HCT116 (cell line): Measurements from ENCODE around the gene FRMD4A. TPM values are rescaled to one million over a fixed set of nuclear protein-coding genes. Genes with fewer than 3 reads are reported as not detected.

Experiments
- ATAC-seq: fragments of 200-7000 bp; cut with Tn5 transposase; 2 replicates; pipeline ENCODE4 v1.9.1; 2020; ENCODE audit warnings: mild to moderate bottlenecking, moderate library complexity
- BruUV-seq: library from RNA; stranded (reverse); fragments of 400-500 nt; replicated peaks from 2 replicates; lab custom pipeline; 2021; lab: Mats Ljungman, UMichigan
- CTCF ChIA-PET: fragments of 300-600 bp; sonication (Branson Sonifier 250); formaldehyde crosslinking; loops from one replicate; lab custom pipeline; 2021; ENCODE audit warnings: antibody characterized with exemption; lab: Charles Lee
- POLR2A ChIA-PET: fragments of 300-600, 350-600 bp; sonication (Branson Sonifier 250); formaldehyde crosslinking; loops from one replicate; lab custom pipeline; 2021; ENCODE audit warnings: antibody characterized with exemption; lab: Charles Lee
- RAD21 ChIA-PET, 2 experiments: fragments of 300-600 bp; sonication (Branson Sonifier 250); formaldehyde crosslinking; loops; one replicate each; lab custom pipeline; 2023; ENCODE audit warnings: low total read pairs in 2 of 2; ENCODE audit not compliant: uncharacterized antibody in 2 of 2, unreplicated experiment in 2 of 2, low non-redundant PET in 1 of 2; lab: Charles Lee
- DNase-seq: peaks from one replicate; pipeline ENCODE4 v3.0.0-alpha.2; 2010; ENCODE audit warnings: low read depth, low spot score
- H2AFZ ChIP-seq: fragments of 200-600 bp; shearing (Covaris generic), sonication (generic); 2 replicates; pipeline ENCODE4 v1.6.1; 2017; ENCODE audit warnings: low read depth, mixed run types, mixed read lengths, antibody characterized with exemption, low read length; ENCODE audit not compliant: poor library complexity, severe bottlenecking
- H3K27ac ChIP-seq: 2 replicates; pipeline ENCODE4 v1.5.1; 2012; ENCODE audit warnings: low read depth, low read length
- H3K27me3 ChIP-seq: fragments of 200-600 bp; sonication (generic); 2 replicates; pipeline ENCODE4 v1.6.1; 2016; ENCODE audit warnings: mixed run types, low read length, mixed read lengths; ENCODE audit not compliant: insufficient read depth
- H3K36me3 ChIP-seq, 2 experiments: fragments of 200-500 bp in 1 of 2; fragments of 200-600 bp in 1 of 2; sonication (Bioruptor generic) in 1 of 2; sonication (generic) in 1 of 2; 2 replicates each; pipeline versions ENCODE4 v1.5.1 to v1.6.1; 2014 to 2016; ENCODE audit warnings: low read length in 2 of 2, inconsistent platforms in 1 of 2, mixed read lengths in 1 of 2, mixed run types in 1 of 2; ENCODE audit not compliant: insufficient read depth in 2 of 2, control insufficient read depth in 1 of 2
- H3K4me1 ChIP-seq, 2 experiments: fragments of 200-600 bp in 1 of 2; sonication (generic) in 1 of 2; 2 replicates each; pipeline versions ENCODE4 v1.5.1 to v1.6.1; 2012 to 2017; ENCODE audit warnings: low read length in 2 of 2, inconsistent platforms in 1 of 2, mild to moderate bottlenecking in 1 of 2, mixed read lengths in 1 of 2, mixed run types in 1 of 2, moderate library complexity in 1 of 2; ENCODE audit not compliant: insufficient read depth in 2 of 2, control insufficient read depth in 1 of 2
- H3K4me2 ChIP-seq: fragments of 200-600 bp; sonication (generic); 2 replicates; pipeline ENCODE4 v1.6.1; 2017; ENCODE audit warnings: mixed run types, low read length, mixed read lengths
- H3K4me3 ChIP-seq, 2 experiments: fragments of 200-600 bp in 1 of 2; sonication (generic) in 1 of 2; replicated peaks in 1 of 2; 2 replicates each; pipeline ENCODE4 v1.5.1; 2011 to 2016; ENCODE audit warnings: low read length in 2 of 2, control low read depth in 1 of 2, low read depth in 1 of 2, mild to moderate bottlenecking in 1 of 2, mixed read lengths in 1 of 2, mixed run types in 1 of 2
- H3K79me2 ChIP-seq: fragments of 200-600 bp; sonication (generic); 2 replicates; pipeline ENCODE4 v1.6.1; 2017; ENCODE audit warnings: mild to moderate bottlenecking, mixed run types, low read length, moderate library complexity, mixed read lengths; ENCODE audit not compliant: insufficient read depth
- H3K9ac ChIP-seq: fragments of 200-600 bp; sonication (generic); 2 replicates; pipeline ENCODE4 v1.6.1; 2016; ENCODE audit warnings: low read length, mixed read lengths
- H3K9me2 ChIP-seq: fragments of 200-600 bp; sonication (generic), shearing (Covaris generic); 2 replicates; pipeline ENCODE4 v1.6.1; 2017; ENCODE audit warnings: mixed run types, mild to moderate bottlenecking, moderate library complexity; ENCODE audit not compliant: insufficient read depth
- H3K9me3 ChIP-seq, 2 experiments: fragments of 200-500 bp in 1 of 2; fragments of 200-600 bp in 1 of 2; sonication (Bioruptor generic) in 1 of 2; sonication (generic) in 1 of 2; 2 replicates each; pipeline ENCODE4 v1.6.1; 2014 to 2017; ENCODE audit warnings: low read length in 2 of 2, mixed read lengths in 2 of 2, inconsistent platforms in 1 of 2, low read depth in 1 of 2, mild to moderate bottlenecking in 1 of 2, mixed run types in 1 of 2, moderate library complexity in 1 of 2; ENCODE audit not compliant: control insufficient read depth in 1 of 2, insufficient read depth in 1 of 2
- H4K20me1 ChIP-seq: fragments of 200-600 bp; sonication (generic), shearing (Covaris generic); 2 replicates; pipeline ENCODE4 v1.6.1; 2017; ENCODE audit warnings: mixed run types, mild to moderate bottlenecking, moderate library complexity; ENCODE audit not compliant: insufficient read depth
- CEBPB ChIP-seq: IDR thresholded peaks from 2 replicates; pipeline ENCODE4 v1.6.1; 2012; ENCODE audit warnings: low read depth
- EGR1 ChIP-seq: IDR thresholded peaks from 2 replicates; pipeline ENCODE4 v1.6.1; 2012; ENCODE audit warnings: low read depth
- ELF1 ChIP-seq: IDR thresholded peaks from 2 replicates; pipeline ENCODE4 v1.6.1; 2012; ENCODE audit warnings: low read depth, borderline replicate concordance
- FOSL1 ChIP-seq: IDR thresholded peaks from 2 replicates; pipeline ENCODE4 v1.6.1; 2012; ENCODE audit warnings: low read depth
- JUND ChIP-seq: IDR thresholded peaks from 2 replicates; pipeline ENCODE4 v1.6.1; 2012
- REST ChIP-seq: IDR thresholded peaks from 2 replicates; pipeline ENCODE4 v1.6.1; 2012; ENCODE audit warnings: low read depth
- SIN3A ChIP-seq: IDR thresholded peaks from 2 replicates; pipeline ENCODE4 v1.6.1; 2012; ENCODE audit warnings: low read depth
- TCF7L2 ChIP-seq: IDR thresholded peaks from 2 replicates; pipeline ENCODE4 v1.7.0; 2011; ENCODE audit warnings: borderline replicate concordance, inconsistent platforms; ENCODE audit not compliant: insufficient read depth, insufficient read length; ENCODE audit errors: extremely low read depth
- intact Hi-C: fragments of 100-400 bp; cut with micrococcal nuclease; formaldehyde crosslinking; loops from 2 replicates; pipeline ENCODE4 v1.10.0; 2022
- total RNA-seq: library from RNA; stranded (reverse); gene quantifications from one replicate; pipeline ENCODE4 v1.2.1, GENCODE V29; 2021; ENCODE audit not compliant: unreplicated experiment
- TF ChIP-seq, protein P1 (sequence below): IDR thresholded peaks from 2 replicates; pipeline ENCODE4 v1.6.1; 2011; ENCODE audit warnings: mild to moderate bottlenecking, low read length, moderate library complexity; ENCODE audit not compliant: insufficient replicate concordance; ENCODE audit errors: extremely low read depth

Gene FRMD4A
- total RNA-seq, 1 experiment from 2014 or later, result 0.20 TPM

GRCh38 chr10:13731799-13732198 is 598.9 kb downstream of the FRMD4A start:
- Histone ChIP-seq H4K20me1 (no peaks in the 10 kb centered on the region), H3K9me3 (no peaks in the 10 kb centered on the region), H3K27me3 (no peaks in the 10 kb centered on the region), H3K4me3 (no peak overlapping the region), H3K79me2 (no peaks in the 10 kb centered on the region), H3K4me1 (no peaks in the 10 kb centered on the region), H2AFZ (no peak overlapping the region), H3K4me2 (no peak overlapping the region), H3K9ac (no peak overlapping the region), H3K27ac (no peak overlapping the region), H3K9me2 (no peaks in the 10 kb centered on the region), H3K36me3 (no peaks in the 10 kb centered on the region)
- DNase-seq (no peak), ATAC-seq (no peak)
- intact Hi-C loops, result no loop called here
- RAD21 ChIA-PET, result no interaction called here
- no peak for TF ChIP-seq ELF1
- TF ChIP-seq EGR1, result no peak
- POLR2A ChIA-PET, result no interaction called here
- CTCF ChIA-PET, result no interaction called here
- BruUV-seq, result no TSS peak

DNA sequence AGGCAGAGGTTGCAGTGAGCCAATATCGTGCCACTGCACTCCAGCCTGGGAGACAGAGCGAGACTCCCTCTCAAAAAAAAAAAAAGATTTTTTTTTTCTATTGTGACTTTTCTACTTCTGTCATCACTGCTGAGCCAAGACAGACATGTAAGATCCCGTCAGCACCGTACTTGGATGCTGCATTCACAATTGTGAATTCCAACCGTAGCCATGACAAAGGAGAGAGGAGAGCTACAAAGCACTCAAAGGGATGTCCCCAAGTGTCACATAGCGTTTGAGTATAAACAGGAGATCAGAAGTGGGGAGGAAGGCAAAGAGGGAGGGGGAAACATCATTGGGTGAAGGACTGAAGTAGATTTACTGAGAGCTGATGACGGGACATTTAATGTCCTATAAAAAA is 599.8 kb downstream of the FRMD4A start:
- POLR2A ChIA-PET, result no interaction called here
- BruUV-seq, result no TSS peak

GRCh38 chr10:13730306-13730652 is 600.4 kb downstream of the FRMD4A start:
- Histone ChIP-seq H3K9me2 (no peaks in the 10 kb centered on the region), H4K20me1 (no peaks in the 10 kb centered on the region), H3K36me3 (no peaks in the 10 kb centered on the region), H3K9ac (no peak overlapping the region), H3K27me3 (no peaks in the 10 kb centered on the region), H3K4me1 (no peaks in the 10 kb centered on the region), H3K4me2 (no peak overlapping the region), H2AFZ (no peak overlapping the region), H3K9me3 (no peaks in the 10 kb centered on the region), H3K79me2 (no peaks in the 10 kb centered on the region), H3K27ac (no peak overlapping the region), H3K4me3 (no peak overlapping the region)
- intact Hi-C loops, result no loop called here
- ChIA-PET CTCF (no interaction called here), POLR2A (no interaction called here), RAD21 (no interaction called here)
- BruUV-seq, result no TSS peak
- ATAC-seq (no peak), DNase-seq (no peak)
- TF ChIP-seq, protein P1, sequence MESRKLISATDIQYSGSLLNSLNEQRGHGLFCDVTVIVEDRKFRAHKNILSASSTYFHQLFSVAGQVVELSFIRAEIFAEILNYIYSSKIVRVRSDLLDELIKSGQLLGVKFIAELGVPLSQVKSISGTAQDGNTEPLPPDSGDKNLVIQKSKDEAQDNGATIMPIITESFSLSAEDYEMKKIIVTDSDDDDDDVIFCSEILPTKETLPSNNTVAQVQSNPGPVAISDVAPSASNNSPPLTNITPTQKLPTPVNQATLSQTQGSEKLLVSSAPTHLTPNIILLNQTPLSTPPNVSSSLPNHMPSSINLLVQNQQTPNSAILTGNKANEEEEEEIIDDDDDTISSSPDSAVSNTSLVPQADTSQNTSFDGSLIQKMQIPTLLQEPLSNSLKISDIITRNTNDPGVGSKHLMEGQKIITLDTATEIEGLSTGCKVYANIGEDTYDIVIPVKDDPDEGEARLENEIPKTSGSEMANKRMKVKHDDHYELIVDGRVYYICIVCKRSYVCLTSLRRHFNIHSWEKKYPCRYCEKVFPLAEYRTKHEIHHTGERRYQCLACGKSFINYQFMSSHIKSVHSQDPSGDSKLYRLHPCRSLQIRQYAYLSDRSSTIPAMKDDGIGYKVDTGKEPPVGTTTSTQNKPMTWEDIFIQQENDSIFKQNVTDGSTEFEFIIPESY, result no peak
- TF ChIP-seq CEBPB (no peak), FOSL1 (no peak), JUND (no peak), TCF7L2 (no peak), SIN3A (no peak), REST (no peak)

More for the DNA sequence above, 599.8 kb downstream of the FRMD4A start:
- H3K27ac ChIP-seq, result no peak overlapping the region
- H2AFZ ChIP-seq, result no peak overlapping the region
- H3K4me3 ChIP-seq, result no peak overlapping the region
- H4K20me1 ChIP-seq, result no peaks in the 10 kb centered on the region
- no peaks in the 10 kb centered on the region for H3K27me3 ChIP-seq
- H3K4me1 ChIP-seq, result no peaks in the 10 kb centered on the region
- no peaks in the 10 kb centered on the region for H3K79me2 ChIP-seq
- no peaks in the 10 kb centered on the region for H3K9me2 ChIP-seq
- no peak for TF ChIP-seq JUND
- no peak for DNase-seq
- no peaks in the 10 kb centered on the region for H3K36me3 ChIP-seq
- RAD21 ChIA-PET, result no interaction called here
- CTCF ChIA-PET, result no interaction called here
- ATAC-seq, result no peak
- H3K9ac ChIP-seq, result no peak overlapping the region
- no peaks in the 10 kb centered on the region for H3K9me3 ChIP-seq
- H3K4me2 ChIP-seq, result no peak overlapping the region
- intact Hi-C loops, result no loop called here
